B cell (primary cell): ENCODE measurements around the gene SNRPD3. TPM values are rescaled to one million over a fixed set of nuclear protein-coding genes. Genes with fewer than 3 reads are reported as not detected.

Source experiments
- ATAC-seq: fragments of 200-7000 bp; cut with Tn5 transposase; one replicate; pipeline ENCODE4 v1.10.0; 2021; ENCODE audit warnings: low read depth, mild to moderate bottlenecking, moderate number of reproducible peaks, moderate library complexity
- CTCF ChIA-PET: fragments of 350-600 bp; sonication (Branson Sonifier 250); formaldehyde crosslinking; loops from one replicate; lab custom pipeline; 2021; ENCODE audit warnings: antibody characterized with exemption, inconsistent platforms; lab: Charles Lee
- POLR2A ChIA-PET: fragments of 350-600 bp; sonication (Branson Sonifier 250); formaldehyde crosslinking; loops from one replicate; lab custom pipeline; 2021; ENCODE audit warnings: antibody characterized with exemption; lab: Charles Lee
- DNase-seq: peaks from one replicate; pipeline ENCODE4 v3.0.0; 2013
- H2AFZ ChIP-seq: 2 replicates; pipeline ENCODE4 v1.6.1; 2012; ENCODE audit warnings: mild to moderate bottlenecking, low read depth, low read length; ENCODE audit not compliant: insufficient read depth, poor library complexity, severe bottlenecking
- H3K27ac ChIP-seq, 2 donors: 1 replicate in 1 of 2; 2 replicates in 1 of 2; pipeline ENCODE4 v1.5.1; 2012 to 2013; ENCODE audit warnings: low read length in 2 of 2, mild to moderate bottlenecking in 2 of 2, moderate library complexity in 1 of 2
- H3K27me3 ChIP-seq, 4 experiments: fragments of 200-600 bp in 1 of 4; sonication (generic) in 1 of 4; replicated peaks in 1 of 4; 1 replicate in 2 of 4; 2 replicates in 2 of 4; pipeline versions ENCODE4 v1.6.1 to v1.7.0; 2013 to 2016; ENCODE audit warnings: low read length in 3 of 4, mild to moderate bottlenecking in 2 of 4, mixed read lengths in 1 of 4, moderate library complexity in 1 of 4; ENCODE audit not compliant: insufficient read depth in 4 of 4, control insufficient read depth in 3 of 4; ENCODE audit errors: control extremely low read depth in 1 of 4
- H3K36me3 ChIP-seq, 2 experiments: replicated peaks in 1 of 2; 1 replicate in 1 of 2; 2 replicates in 1 of 2; pipeline versions ENCODE4 v1.6.1 to v1.7.1; 2013; ENCODE audit warnings: low read length in 1 of 2; ENCODE audit not compliant: insufficient read depth in 2 of 2, control insufficient read depth in 1 of 2; ENCODE audit errors: control extremely low read depth in 1 of 2, extremely low read depth in 1 of 2
- H3K4me1 ChIP-seq, 2 donors: fragments of 200-600 bp in 1 of 2; sonication (generic) in 1 of 2; 1 replicate in 1 of 2; 2 replicates in 1 of 2; pipeline versions ENCODE4 v1.5.1 to v1.6.1; 2013 to 2017; ENCODE audit warnings: low read length in 2 of 2; ENCODE audit not compliant: control insufficient read depth in 2 of 2, insufficient read depth in 2 of 2
- H3K4me2 ChIP-seq: replicated peaks from 2 replicates; pipeline ENCODE3; 2012; ENCODE audit warnings: mild to moderate bottlenecking, low read depth, low read length; ENCODE audit not compliant: poor library complexity, severe bottlenecking
- H3K4me3 ChIP-seq, 5 experiments: fragments of 200-600 bp in 1 of 5; sonication (generic) in 1 of 5; 1 replicate in 3 of 5; 2 replicates in 2 of 5; pipeline versions ENCODE4 v1.5.1 to v1.7.0; 2011 to 2016; ENCODE audit warnings: low read length in 4 of 5, mild to moderate bottlenecking in 4 of 5, low read depth in 2 of 5, control low read depth in 1 of 5, moderate library complexity in 1 of 5; ENCODE audit not compliant: insufficient read depth in 1 of 5; ENCODE audit errors: control extremely low read depth in 1 of 5, extremely low read depth in 1 of 5
- H3K79me2 ChIP-seq: fragments of 200-600 bp; sonication (generic); one replicate; pipeline ENCODE4 v1.6.0; 2016; ENCODE audit warnings: low read length; ENCODE audit not compliant: control insufficient read depth, insufficient read depth
- H3K9ac ChIP-seq: fragments of 200-600 bp; sonication (generic); 2 replicates; pipeline ENCODE4 v1.6.1; 2017; ENCODE audit warnings: mild to moderate bottlenecking, low read length, moderate library complexity
- H3K9me3 ChIP-seq, 3 donors: one replicate each; pipeline versions ENCODE4 v1.6.1 to v1.7.1; 2013; ENCODE audit warnings: low read length in 2 of 3; ENCODE audit not compliant: control insufficient read depth in 2 of 3, insufficient read depth in 1 of 3; ENCODE audit errors: control extremely low read depth in 1 of 3
- H4K20me1 ChIP-seq: 2 replicates; pipeline ENCODE4 v1.6.0; 2012; ENCODE audit warnings: mild to moderate bottlenecking, low read length; ENCODE audit not compliant: insufficient read depth, control insufficient read depth, poor library complexity, severe bottlenecking
- H3K27ac Mint-ChIP-seq: one replicate; pipeline ENCODE4 v1.8.0; 2021; ENCODE audit warnings: mixed read lengths
- H3K27me3 Mint-ChIP-seq: one replicate; pipeline ENCODE4 v1.8.0; 2021; ENCODE audit warnings: mixed read lengths
- H3K4me1 Mint-ChIP-seq: one replicate; pipeline ENCODE4 v1.8.0; 2021; ENCODE audit warnings: mixed read lengths
- H3K4me3 Mint-ChIP-seq: one replicate; pipeline ENCODE4 v1.8.0; 2021; ENCODE audit warnings: mixed read lengths
- H3K9me3 Mint-ChIP-seq: one replicate; pipeline ENCODE4 v1.8.0; 2022; ENCODE audit warnings: mixed read lengths; ENCODE audit not compliant: insufficient read depth
- EZH2 ChIP-seq: IDR thresholded peaks from 2 replicates; pipeline ENCODE4 v1.6.1; 2012; ENCODE audit warnings: borderline replicate concordance, low read depth, mild to moderate bottlenecking, moderate library complexity, low read length; ENCODE audit not compliant: insufficient read depth, poor library complexity, severe bottlenecking
- WGBS: methylation state at CpG from one replicate; pipeline ENCODE4 v1.1.5; 2013; ENCODE audit warnings: missing lambda C conversion rate; ENCODE audit not compliant: insufficient coverage; 5-methylcytosine and 5-hydroxymethylcytosine counted together
- intact Hi-C: fragments of 100-400 bp; cut with micrococcal nuclease; formaldehyde crosslinking; loops from one replicate; pipeline ENCODE4 v1.10.0; 2022
- polyA plus RNA-seq: library from polyadenylated mRNA; depleted of rRNA; stranded (reverse); fragments of >200 nt; gene quantifications from 2 replicates; pipeline ENCODE4 v1.2.3, GENCODE V29; 2012
- total RNA-seq, 2 donors: library from RNA; stranded (reverse); fragments of 120-200 nt in 1 of 2; gene quantifications; 1 replicate in 1 of 2; 2 replicates in 1 of 2; pipeline versions ENCODE4 v1.2.3 to v1.2.4, GENCODE V29; 2013 to 2022
- TF ChIP-seq, protein P1 (sequence below): fragments of 200-600 bp; IDR thresholded peaks from one replicate; pipeline ENCODE4 v1.8.0; 2022; ENCODE audit warnings: antibody characterized with exemption, mild to moderate bottlenecking

Gene SNRPD3
- total and polyA plus RNA-seq, 2 donors (not counting 1 experiment from before 2014, with no cell fraction given) = 76.7 to 165 TPM

DNA sequence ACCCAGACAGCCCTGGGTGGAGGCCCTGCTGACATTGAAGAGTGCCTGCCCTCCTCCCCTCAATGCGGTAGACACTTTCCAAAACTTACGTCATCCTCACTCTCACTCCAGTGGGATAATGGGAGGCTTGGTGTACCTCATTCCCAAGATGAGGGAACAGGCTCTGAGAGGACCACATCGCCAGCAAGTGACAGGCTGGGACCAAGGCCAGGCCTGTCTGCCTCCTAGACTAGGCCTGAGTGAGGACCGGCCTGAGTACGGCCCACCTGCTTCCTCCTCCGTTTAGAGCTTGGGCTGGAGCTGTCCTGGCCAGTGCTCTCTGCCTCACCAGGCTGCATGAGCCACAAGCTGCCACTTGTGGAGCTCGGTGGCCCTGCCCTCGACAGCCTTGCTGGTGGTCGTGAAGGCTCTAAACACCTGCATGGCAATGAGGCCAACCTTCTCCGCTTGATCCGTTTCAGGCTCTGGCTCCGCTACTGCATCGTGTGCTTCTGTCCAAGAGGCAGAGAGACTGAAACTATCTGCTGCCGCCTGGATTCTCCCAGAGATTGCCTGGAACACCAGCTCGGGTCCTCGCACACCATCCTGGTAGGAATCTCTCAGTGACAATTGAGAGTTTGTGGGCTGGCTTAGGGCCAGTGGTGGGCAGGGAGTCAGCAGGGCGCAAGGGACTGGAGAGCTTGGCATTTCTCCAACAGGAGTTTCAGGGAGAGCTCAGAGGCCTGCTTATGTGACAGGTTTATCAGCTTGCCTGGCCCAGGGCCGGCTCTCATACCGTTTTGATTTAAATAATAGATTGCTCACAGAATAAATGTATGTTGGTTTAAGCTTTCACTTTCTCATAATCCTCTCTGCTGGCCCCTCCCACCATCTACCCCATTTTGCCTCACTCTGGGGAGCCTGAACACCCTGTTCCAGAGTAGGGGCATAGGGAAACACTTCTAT is 27.7 kb downstream of the SNRPD3 start:
- H3K4me1 ChIP-seq = no peaks in the 10 kb centered on the region
- H3K4me3 Mint-ChIP-seq = no peak overlapping the region
- H3K4me1 Mint-ChIP-seq = no peaks in the 10 kb centered on the region
- H3K27me3 ChIP-seq = no peaks in the 10 kb centered on the region
- ChIA-PET CTCF (no interaction called here), POLR2A (no interaction called here)
- intact Hi-C loops = no loop called here
- H3K9ac ChIP-seq = no peak overlapping the region
- ATAC-seq (no peak), DNase-seq (no peak)
- no peaks in the 10 kb centered on the region for H4K20me1 ChIP-seq
- H3K4me3 ChIP-seq = no peak overlapping the region
- no peaks in the 10 kb centered on the region for H3K79me2 ChIP-seq
- H3K27ac Mint-ChIP-seq = no peak overlapping the region
- H3K9me3 Mint-ChIP-seq = no peaks in the 10 kb centered on the region
- H3K9me3 ChIP-seq = no peaks in the 10 kb centered on the region
- no peaks in the 10 kb centered on the region for H3K36me3 ChIP-seq
- H3K27ac ChIP-seq = no peak overlapping the region
- H3K27me3 Mint-ChIP-seq = no peaks in the 10 kb centered on the region
- H2AFZ ChIP-seq = no peak overlapping the region
- 87% methylated on average over 15 of the region's 19 CpGs for WGBS
- no peak for TF ChIP-seq EZH2
- TF ChIP-seq, protein P1, sequence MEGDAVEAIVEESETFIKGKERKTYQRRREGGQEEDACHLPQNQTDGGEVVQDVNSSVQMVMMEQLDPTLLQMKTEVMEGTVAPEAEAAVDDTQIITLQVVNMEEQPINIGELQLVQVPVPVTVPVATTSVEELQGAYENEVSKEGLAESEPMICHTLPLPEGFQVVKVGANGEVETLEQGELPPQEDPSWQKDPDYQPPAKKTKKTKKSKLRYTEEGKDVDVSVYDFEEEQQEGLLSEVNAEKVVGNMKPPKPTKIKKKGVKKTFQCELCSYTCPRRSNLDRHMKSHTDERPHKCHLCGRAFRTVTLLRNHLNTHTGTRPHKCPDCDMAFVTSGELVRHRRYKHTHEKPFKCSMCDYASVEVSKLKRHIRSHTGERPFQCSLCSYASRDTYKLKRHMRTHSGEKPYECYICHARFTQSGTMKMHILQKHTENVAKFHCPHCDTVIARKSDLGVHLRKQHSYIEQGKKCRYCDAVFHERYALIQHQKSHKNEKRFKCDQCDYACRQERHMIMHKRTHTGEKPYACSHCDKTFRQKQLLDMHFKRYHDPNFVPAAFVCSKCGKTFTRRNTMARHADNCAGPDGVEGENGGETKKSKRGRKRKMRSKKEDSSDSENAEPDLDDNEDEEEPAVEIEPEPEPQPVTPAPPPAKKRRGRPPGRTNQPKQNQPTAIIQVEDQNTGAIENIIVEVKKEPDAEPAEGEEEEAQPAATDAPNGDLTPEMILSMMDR = no peak
- no peak overlapping the region for H3K4me2 ChIP-seq

DNA sequence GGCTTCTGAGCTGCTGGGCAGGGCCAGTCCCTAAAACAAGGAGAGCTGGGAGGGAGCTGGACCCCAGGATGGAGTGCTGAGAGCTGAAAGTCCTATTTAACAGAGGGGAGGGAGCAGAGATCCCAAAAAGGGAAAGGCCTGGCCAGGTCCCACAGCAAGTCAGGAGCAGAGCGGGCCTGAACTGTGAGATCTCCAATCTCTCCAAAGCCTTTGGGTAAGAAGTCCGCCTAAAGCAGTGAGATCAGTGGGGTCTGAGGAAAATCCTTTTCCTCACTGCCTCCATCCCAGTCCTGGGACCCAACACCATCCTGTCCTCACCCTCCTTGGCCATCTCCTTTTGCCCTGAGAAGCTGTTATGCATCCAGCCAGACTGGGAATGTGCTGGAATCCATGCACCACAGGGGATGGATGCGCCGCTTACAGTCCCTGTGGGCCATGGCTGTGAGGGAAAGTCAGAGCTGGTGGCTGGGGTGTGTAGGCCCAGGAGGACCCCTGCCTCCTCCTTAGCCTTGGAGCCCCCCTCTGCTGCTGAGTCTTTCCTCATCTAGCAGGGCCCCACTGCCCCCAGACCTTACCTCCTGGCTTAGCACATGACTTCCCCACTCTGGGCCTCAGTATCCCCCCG is 28.5 kb downstream of the SNRPD3 start:
- ChIA-PET CTCF (no interaction called here), POLR2A (no interaction called here)
- 100% methylated on average over 2 of the region's 5 CpGs for WGBS
- intact Hi-C loops = no loop called here
- no peak overlapping the region for H3K9ac ChIP-seq
- H3K79me2 ChIP-seq = no peaks in the 10 kb centered on the region
- no peak overlapping the region for H3K27ac ChIP-seq
- no peak for DNase-seq
- TF ChIP-seq EZH2 = no peak
- TF ChIP-seq, protein P1 = no peak
- H3K9me3 Mint-ChIP-seq = no peaks in the 10 kb centered on the region
- no peak for ATAC-seq
- no peaks in the 10 kb centered on the region for H3K9me3 ChIP-seq
- no peaks in the 10 kb centered on the region for H3K27me3 ChIP-seq
- H3K4me3 Mint-ChIP-seq = no peak overlapping the region
- H3K27ac Mint-ChIP-seq = no peak overlapping the region
- no peaks in the 10 kb centered on the region for H3K36me3 ChIP-seq
- no peaks in the 10 kb centered on the region for H3K4me1 Mint-ChIP-seq
- H2AFZ ChIP-seq = no peak overlapping the region
- no peaks in the 10 kb centered on the region for H4K20me1 ChIP-seq
- H3K27me3 Mint-ChIP-seq = no peaks in the 10 kb centered on the region
- H3K4me2 ChIP-seq = no peak overlapping the region
- no peak overlapping the region for H3K4me3 ChIP-seq
- peaks cover 0 to 3% of the 10 kb centered on the region in 2 donors for H3K4me1 ChIP-seq
